Sigmoid colon (tissue), 7 donors: ENCODE data around the gene PNN. TPM values are rescaled to one million over a fixed set of nuclear protein-coding genes. Genes with fewer than 3 reads are reported as not detected.
"Not testable (repeated sequence)": the region's sequence is repeated elsewhere in the genome, so short reads cannot be mapped to it uniquely, and the experiment has no call there.

Experiments
- DNase-seq: peaks from one replicate; pipeline ENCODE4 v3.0.0-alpha.2; 2019
- H3K27ac ChIP-seq, 4 donors: fragments of 200-600 bp; sonication (generic); one replicate each; pipeline ENCODE4 v1.5.1; 2016 to 2019; ENCODE audit warnings: mild to moderate bottlenecking in 1 of 4
- H3K27me3 ChIP-seq, 3 donors: fragments of 200-600 bp; sonication (generic); one replicate each; pipeline ENCODE4 v1.5.1; 2019; ENCODE audit warnings: mild to moderate bottlenecking in 1 of 3
- H3K36me3 ChIP-seq, 4 donors: fragments of 200-600 bp; sonication (generic); one replicate each; pipeline ENCODE4 v1.5.1; 2016 to 2019
- H3K4me1 ChIP-seq, 4 donors: fragments of 200-600 bp; sonication (generic); one replicate each; pipeline ENCODE4 v1.5.1; 2017 to 2019
- H3K4me3 ChIP-seq, 4 donors: fragments of 200-600 bp; sonication (generic); one replicate each; pipeline ENCODE4 v1.5.1; 2017 to 2019; ENCODE audit warnings: mild to moderate bottlenecking in 2 of 4, moderate library complexity in 1 of 4
- H3K9me3 ChIP-seq, 4 donors: fragments of 200-600 bp in 3 of 4; sonication (generic) in 3 of 4; one replicate each; pipeline versions ENCODE4 v1.5.1 to v1.6.1; 2013 to 2019
- EP300 ChIP-seq, 4 donors: sonication (generic); formaldehyde crosslinking; IDR thresholded peaks; one replicate each; pipeline ENCODE4 v1.6.1; 2017; ENCODE audit warnings: antibody characterized with exemption in 4 of 4
- POLR2A ChIP-seq, 2 donors: fragments of 450-650 bp; IDR thresholded peaks; one replicate each; pipeline ENCODE4 v1.6.1; 2016; ENCODE audit warnings: antibody characterized with exemption in 2 of 2, mild to moderate bottlenecking in 2 of 2, moderate library complexity in 2 of 2
- POLR2AphosphoS5 ChIP-seq, 4 donors: sonication (generic); formaldehyde crosslinking; IDR thresholded peaks; one replicate each; pipeline ENCODE4 v1.6.1; 2017; ENCODE audit warnings: antibody characterized with exemption in 4 of 4
- WGBS, 2 donors: extraction: QIAGEN DNeasy Blood & Tissue Kit; methylation state at CpG; one replicate each; pipeline ENCODE4 v1.1.7; 2013; 5-methylcytosine and 5-hydroxymethylcytosine counted together
- intact Hi-C: fragments of 100-400 bp; cut with DNase I; formaldehyde crosslinking; loops from one replicate; pipeline ENCODE4 v1.15.1; 2023
- polyA plus RNA-seq, 3 donors: library from polyadenylated mRNA; stranded (reverse); fragments of 200-250 nt; gene quantifications; one replicate each; pipeline ENCODE4 v1.2.3, GENCODE V29; 2013
- total RNA-seq, 4 donors: library from RNA; depleted of rRNA; stranded (reverse); fragments of >200 nt; gene quantifications; one replicate each; pipeline ENCODE4 v1.1.0, GENCODE V29; 2016
- TF ChIP-seq, protein P1 (sequence below), 4 experiments: fragments of 450-650 bp in 3 of 4; fragments of 200-600 bp in 1 of 4; IDR thresholded peaks; one replicate each; pipeline ENCODE4 v1.5.1; 2016 to 2019; ENCODE audit warnings: antibody characterized with exemption in 4 of 4, mild to moderate bottlenecking in 3 of 4, moderate library complexity in 2 of 4
- donor health status: healthy with polysubstance abuse.
- donor health status: Bipolar disorder and iron deficiency.
- donor health status: healthy.

Gene PNN
- 10 to 100 TPM; 36.4 to 65.9 (median 38.7) TPM for total RNA-seq
- 10 to 100 TPM; 12.0 to 43.2 (median 15.6) TPM for polyA plus RNA-seq

DNA sequence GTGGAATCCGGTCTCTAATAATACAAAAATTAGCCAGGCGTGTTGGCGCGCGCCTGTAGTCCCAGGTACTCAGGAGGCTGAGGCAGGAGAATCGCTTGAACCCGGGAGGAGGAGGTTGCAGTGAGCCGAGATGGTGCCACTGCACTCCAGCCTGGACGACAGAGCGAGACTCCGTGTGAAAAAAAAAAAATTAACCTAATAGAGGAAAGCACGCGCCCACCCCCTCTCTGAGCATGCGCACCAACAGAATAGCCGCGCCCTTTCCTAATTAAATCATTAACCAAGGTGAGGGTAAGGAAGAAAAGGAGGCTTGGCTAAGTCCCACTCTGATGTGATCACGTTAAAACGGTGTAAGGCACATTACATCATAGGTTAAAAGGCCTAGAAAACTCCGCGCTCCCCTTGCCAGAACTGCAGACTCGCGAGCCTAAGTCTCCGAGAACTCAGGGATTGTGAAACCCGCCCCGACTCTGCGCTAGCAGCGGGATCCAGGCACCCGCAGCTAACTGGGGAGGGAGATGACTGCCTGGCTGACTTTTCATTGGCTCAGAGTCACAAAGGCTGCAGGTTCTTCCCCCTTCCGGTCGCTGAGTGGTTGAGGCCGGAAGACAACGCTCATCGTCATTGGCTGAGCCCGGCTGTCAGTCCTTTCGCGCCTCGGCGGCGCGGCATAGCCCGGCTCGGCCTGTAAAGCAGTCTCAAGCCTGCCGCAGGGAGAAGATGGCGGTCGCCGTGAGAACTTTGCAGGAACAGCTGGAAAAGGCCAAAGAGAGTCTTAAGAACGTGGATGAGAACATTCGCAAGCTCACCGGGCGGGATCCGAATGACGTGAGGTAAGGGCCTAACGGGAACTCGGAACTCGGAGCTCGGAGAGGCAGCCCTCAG is at the start of gene PNN:
Gene PNN, plus strand, starts transcription at position 695 of the 885 bp plus-strand sequence. Its CDS starts 26 bp downstream, at position 721.
- peaks cover 0 to 29% (median 21%) of the 10 kb centered on the region in 4 donors for H3K4me1 ChIP-seq
- intact Hi-C loops: loop anchor here (1.0 to 10.0 kb wide), 4 partner anchors 72 to 257 kb away; partner anchors contain the start of genes FBXO33 and SEC23A
- 2 to 4% methylated on average over 56 of the region's 56 CpGs for whole genome bisulfite sequencing, 2 donors
- peak within 1 kb of the TSS; percentile 87 to 96 (median 93) for H3K27ac ChIP-seq
- TF ChIP-seq POLR2A (IDR thresholded peaks at IDR 0.05): peak; percentile 90 to 91
- TF ChIP-seq POLR2AphosphoS5 (IDR thresholded peaks at IDR 0.05): peak; percentile 97 to 98 (median 98)
- peak in 1 of 4 donors; percentile 19 for TF ChIP-seq EP300 (IDR thresholded peaks at IDR 0.05)
- TF ChIP-seq, protein P1, sequence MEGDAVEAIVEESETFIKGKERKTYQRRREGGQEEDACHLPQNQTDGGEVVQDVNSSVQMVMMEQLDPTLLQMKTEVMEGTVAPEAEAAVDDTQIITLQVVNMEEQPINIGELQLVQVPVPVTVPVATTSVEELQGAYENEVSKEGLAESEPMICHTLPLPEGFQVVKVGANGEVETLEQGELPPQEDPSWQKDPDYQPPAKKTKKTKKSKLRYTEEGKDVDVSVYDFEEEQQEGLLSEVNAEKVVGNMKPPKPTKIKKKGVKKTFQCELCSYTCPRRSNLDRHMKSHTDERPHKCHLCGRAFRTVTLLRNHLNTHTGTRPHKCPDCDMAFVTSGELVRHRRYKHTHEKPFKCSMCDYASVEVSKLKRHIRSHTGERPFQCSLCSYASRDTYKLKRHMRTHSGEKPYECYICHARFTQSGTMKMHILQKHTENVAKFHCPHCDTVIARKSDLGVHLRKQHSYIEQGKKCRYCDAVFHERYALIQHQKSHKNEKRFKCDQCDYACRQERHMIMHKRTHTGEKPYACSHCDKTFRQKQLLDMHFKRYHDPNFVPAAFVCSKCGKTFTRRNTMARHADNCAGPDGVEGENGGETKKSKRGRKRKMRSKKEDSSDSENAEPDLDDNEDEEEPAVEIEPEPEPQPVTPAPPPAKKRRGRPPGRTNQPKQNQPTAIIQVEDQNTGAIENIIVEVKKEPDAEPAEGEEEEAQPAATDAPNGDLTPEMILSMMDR (IDR thresholded peaks at IDR 0.05): no peak
- peaks cover 18 to 37% (median 30%) of the 10 kb centered on the region in 4 donors for H3K36me3 ChIP-seq
- no peaks in the 10 kb centered on the region for H3K27me3 ChIP-seq
- no peaks in the 10 kb centered on the region for H3K9me3 ChIP-seq
- DNase-seq: peak; percentile 99
- peak within 1 kb of the TSS; percentile 65 to 92 (median 90) for H3K4me3 ChIP-seq

DNA sequence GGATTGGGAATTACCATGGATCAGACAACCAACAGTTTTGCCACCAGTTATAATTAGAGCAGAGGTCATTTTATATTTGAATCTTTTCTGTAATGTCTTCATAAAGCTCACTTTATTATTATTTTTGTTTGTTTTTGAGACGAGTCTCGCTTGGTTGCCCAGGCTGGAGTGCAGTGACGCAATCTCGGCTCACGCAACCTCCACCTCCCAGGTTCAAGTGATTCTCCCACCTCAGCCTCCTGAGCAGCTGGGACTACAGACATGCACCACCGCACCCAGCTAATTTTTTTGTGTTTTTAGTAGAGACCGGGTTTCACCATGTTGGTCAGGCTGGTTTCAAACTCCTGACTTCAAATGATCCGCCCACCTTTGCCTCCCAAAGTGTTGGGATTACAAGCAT is 37.2 kb upstream of the PNN start:
- intact Hi-C loops, H3K9me3 ChIP-seq, H3K4me3 ChIP-seq, H3K4me1 ChIP-seq, H3K27me3 ChIP-seq, DNase-seq: not testable (repeated sequence)
- peak overlapping the region in 2 of 4 donors; percentile 4 to 8 for H3K27ac ChIP-seq
- H3K36me3 ChIP-seq: peaks cover 0 to 69% (median 1%) of the 10 kb centered on the region in 4 donors
- 92 to 97% methylated on average over 8 of the region's 8 CpGs for WGBS, 2 donors

DNA sequence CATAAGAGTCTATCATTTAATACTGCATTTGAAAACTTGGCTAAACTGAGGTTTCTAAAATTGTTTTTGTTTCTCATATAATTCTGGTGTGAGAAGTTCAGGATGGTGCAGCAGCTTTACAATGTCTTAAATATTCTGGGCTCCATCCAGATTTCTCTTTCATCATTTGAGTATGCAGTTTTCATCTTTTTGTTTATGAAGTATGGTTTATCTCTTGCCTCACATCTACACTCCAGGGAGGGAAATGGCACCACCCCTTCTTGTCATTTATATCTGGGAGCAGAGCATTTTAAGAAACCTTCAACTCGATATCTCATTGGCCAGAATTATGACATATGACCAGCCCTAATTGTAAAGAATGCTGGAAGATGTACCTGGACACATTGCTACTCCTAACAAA is 36.6 kb upstream of the PNN start:
- H3K4me1 ChIP-seq: peaks cover 0 to 9% (median 6%) of the 10 kb centered on the region in 4 donors
- DNase-seq: no peak
- peaks cover 0 to 64% (median 1%) of the 10 kb centered on the region in 4 donors for H3K36me3 ChIP-seq
- no peaks in the 10 kb centered on the region for H3K9me3 ChIP-seq
- TF ChIP-seq POLR2A (IDR thresholded peaks at IDR 0.05): no peak
- H3K4me3 ChIP-seq: no peak overlapping the region
- intact Hi-C loops: no loop called here
- peak overlapping the region in 2 of 4 donors; percentile 6 to 8 for H3K27ac ChIP-seq
- WGBS, 2 donors: 92 to 95% methylated on average over 1 of the region's 1 CpG
- no peaks in the 10 kb centered on the region for H3K27me3 ChIP-seq

DNA sequence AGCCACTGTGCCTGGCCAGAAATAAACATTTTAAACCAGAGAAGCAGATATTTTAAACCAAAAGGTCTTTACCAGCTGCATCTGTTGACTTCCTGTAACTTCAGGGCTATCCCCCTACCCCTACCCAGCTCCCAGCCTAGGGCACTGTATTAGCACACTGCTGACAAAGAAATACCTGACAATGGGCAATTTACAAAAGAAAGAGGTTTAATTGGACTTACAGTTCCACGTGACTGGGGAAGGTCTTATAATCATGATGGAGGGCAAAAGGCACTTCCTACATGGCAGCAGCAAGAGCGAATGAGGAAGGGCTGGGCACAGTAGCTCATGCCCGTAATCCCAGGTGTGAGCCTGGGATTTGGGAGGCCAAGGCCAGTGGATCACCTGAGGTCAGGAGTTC is 34.9 kb upstream of the PNN start:
- 87 to 94% methylated on average over 3 of the region's 3 CpGs for WGBS, 2 donors
- Histone ChIP-seq H3K4me3 (no peak overlapping the region), H3K9me3 (no peaks in the 10 kb centered on the region), H3K4me1 (peaks cover 0 to 9% (median 6%) of the 10 kb centered on the region in 4 donors), H3K27ac (no peak overlapping the region), H3K36me3 (peaks cover 0 to 47% (median 0%) of the 10 kb centered on the region in 4 donors), H3K27me3 (no peaks in the 10 kb centered on the region)
- TF ChIP-seq POLR2A (IDR thresholded peaks at IDR 0.05): no peak
- TF ChIP-seq, protein P1 (IDR thresholded peaks at IDR 0.05): no peak
- no peak for DNase-seq
- intact Hi-C loops: no loop called here

- H3K4me3 ChIP-seq, H3K4me1 ChIP-seq, H3K27me3 ChIP-seq, intact Hi-C loops, DNase-seq, H3K27ac ChIP-seq, H3K9me3 ChIP-seq: not testable (repeated sequence)
- peaks cover 0 to 38% (median 0%) of the 10 kb centered on the region in 4 donors for H3K36me3 ChIP-seq
- WGBS, 2 donors: 94 to 96% methylated on average over 1 of the region's 1 CpG
Observed at GRCh38 chr14:39141623-39142022, 33.4 kb upstream of the PNN start.

- H3K9me3 ChIP-seq, H3K4me3 ChIP-seq, H3K4me1 ChIP-seq, DNase-seq, H3K27me3 ChIP-seq, intact Hi-C loops, H3K27ac ChIP-seq: not testable (repeated sequence)
- peaks cover 0 to 38% (median 0%) of the 10 kb centered on the region in 4 donors for H3K36me3 ChIP-seq
- 63 to 71% methylated on average over 2 of the region's 2 CpGs for WGBS, 2 donors
Observed at GRCh38 chr14:39143226-39143625, 31.8 kb upstream of the PNN start.
